Measurements from ENCODE around the gene HS6ST2.

The HS6ST2 gene

DNA sequence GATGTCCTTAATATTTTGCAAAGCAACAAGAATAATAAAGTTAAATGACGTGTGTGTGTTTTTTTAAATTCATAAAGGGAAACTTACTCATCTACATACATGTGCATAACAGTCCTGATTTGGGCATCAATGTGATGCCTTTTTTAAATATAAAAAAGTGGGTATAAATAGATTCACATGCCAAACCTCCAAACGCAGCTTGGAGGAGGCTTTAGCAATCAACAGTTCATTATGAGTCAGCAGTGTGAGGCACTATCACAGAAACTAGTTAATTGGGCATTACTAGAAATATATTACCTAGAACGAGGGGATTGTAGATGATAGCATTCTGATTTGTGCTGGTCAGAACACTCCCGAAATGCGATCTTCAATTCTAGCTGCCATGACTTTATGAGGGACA, 115.1 kb downstream of the HS6ST2 start:
- DNase-seq = no peak

DNA sequence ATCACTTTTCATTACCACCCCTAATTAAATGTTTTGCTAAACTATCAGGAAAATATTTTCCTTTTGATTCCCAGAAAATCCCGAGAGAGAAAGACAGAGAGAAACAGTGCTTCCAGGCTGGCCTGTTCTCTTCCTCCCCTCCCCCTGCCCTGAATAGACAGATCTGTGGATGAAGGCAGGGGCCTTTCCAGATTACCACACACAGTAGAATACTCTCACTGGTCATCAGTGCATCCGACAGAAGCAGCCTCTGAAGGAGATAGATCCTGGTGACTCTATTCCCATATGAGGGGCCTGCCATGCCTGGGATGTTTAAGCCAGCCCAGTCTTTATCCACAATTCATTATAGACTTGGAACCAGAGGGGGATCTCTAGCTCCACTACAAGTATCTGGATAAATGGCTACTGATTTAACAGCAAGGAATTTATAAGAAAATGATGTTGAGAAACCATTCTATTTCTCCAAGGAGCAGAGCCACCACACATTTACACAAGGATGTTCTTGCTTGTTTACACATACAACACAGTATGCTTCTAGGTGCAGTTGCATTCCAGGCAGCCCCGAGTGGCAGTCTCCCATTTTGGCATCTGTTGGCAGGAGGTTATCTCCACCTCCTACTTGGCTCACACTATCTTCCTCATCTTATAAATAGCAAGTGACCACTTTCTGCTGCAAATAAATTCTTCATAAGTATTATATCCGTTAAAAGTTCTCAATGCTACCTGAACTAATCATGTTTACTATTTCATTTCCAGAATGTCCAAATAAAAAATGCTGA, 115.8 kb downstream of the HS6ST2 start:
- DNase-seq = no peak

DNA sequence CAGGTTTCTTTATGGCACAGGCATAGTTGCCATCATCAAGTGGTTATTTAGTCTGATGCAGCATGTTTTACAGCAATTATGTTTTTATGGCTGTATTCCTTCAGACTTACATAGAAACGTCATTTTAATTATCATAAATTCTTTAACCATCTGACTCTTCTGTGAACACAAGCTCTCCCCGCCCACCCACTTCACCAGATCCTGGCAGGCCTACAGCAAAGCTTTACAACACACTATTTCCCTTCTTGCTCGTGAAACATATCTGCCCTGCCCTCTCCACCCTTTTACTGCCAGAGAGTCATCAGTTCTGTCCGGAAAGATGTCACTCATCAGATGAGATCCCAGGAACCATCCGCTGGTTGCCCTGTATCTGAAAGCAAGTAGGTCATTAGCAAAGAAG, 120.5 kb downstream of the HS6ST2 start:
- DNase-seq = no peak

DNA sequence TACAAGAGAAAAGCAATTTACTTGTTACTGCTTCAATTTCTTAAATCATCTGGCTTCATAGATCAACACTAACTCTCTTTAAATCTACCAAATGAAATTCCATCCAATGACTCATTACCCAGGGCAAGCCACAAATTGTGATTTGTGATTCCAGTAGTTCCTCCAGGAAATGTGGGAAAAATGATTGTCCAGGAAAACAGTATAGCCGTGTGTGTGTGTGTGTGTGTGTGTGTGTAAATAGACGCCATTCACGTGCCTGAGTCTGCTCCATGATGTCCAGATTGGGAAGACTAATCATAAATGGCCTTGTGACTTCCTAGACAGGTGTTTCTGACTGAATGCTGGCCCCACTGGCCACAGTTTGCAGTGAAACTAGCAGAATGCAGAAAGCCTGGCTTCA, 121.3 kb downstream of the HS6ST2 start:
- no peak for DNase-seq

DNA sequence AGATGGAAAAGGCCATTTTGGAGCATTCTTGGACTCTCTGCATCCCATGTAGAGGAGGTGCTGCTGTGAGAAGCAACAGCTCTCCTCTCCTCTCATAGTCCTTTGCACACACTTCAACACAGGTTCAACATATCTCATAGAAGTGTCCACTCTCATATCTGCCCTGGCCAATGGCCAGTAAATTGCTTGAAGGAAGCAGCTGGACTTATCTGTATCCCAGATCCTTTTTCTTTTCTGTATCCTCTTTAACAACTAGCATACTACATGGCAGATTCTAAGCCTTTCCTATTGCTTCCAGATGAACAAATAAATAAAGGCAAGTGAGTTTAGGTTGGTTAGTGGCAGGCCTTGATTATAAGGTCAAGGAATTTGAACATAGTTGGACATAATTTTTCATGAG, 122.0 kb downstream of the HS6ST2 start:
- DNase-seq = no peak

DNA sequence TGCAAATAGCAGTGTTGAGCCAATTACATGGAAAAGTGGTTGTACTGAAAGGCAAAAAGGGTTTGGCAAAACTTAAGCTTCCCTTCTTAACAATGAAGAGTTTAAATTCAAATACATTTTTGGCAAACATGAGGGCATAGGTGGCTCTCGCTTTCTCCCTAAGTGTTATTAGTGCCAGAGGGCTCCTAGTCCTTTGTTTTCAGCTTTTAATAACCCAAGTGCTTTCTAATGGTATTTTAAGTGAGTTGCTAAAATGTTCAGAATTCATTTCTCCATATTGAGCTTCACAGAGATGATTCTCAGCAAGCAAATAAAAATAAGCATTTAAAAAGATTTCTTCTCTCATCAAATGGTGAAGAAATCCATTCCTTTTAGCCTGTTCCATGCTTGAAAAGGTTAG, 123.7 kb downstream of the HS6ST2 start:
- no peak for DNase-seq

DNA sequence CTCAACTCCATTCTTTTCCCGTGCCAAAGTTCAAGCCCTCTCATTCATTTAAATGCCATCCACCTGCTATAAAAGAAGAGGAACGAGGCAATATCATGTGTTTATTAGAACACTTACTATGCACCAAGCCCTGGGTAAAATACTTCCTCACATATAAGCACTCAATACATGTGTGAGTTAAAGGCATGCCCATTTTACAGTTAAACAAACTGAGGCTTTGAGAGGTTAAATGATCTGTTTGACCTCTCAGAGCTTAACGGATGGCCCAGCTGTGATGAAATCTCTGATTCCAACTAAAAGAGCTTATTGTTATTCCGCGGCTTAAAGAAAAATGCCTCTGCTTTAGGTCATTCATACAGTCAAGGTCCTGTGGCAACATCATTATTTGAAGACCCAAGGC, 124.3 kb downstream of the HS6ST2 start:
- no peak for DNase-seq

DNA sequence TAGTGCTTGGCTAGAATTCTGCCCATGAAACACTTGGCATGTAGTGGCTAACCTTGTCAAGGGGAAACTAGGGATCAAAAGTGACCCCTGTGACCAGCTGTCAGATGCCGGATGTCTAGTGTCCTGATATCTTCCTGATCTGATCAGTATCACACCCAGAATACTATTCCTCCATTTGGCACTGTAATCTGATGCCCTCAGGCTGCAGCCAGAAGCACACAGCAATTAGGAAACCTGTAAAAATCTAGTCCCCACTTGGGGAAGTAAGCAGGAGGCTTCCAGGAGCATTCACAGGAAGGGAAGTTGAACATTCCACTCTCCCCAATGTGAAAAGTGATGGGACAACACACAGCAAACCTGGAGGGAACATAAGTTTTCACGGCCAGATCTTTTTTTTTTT, 125.1 kb downstream of the HS6ST2 start:
- no peak for DNase-seq

DNA sequence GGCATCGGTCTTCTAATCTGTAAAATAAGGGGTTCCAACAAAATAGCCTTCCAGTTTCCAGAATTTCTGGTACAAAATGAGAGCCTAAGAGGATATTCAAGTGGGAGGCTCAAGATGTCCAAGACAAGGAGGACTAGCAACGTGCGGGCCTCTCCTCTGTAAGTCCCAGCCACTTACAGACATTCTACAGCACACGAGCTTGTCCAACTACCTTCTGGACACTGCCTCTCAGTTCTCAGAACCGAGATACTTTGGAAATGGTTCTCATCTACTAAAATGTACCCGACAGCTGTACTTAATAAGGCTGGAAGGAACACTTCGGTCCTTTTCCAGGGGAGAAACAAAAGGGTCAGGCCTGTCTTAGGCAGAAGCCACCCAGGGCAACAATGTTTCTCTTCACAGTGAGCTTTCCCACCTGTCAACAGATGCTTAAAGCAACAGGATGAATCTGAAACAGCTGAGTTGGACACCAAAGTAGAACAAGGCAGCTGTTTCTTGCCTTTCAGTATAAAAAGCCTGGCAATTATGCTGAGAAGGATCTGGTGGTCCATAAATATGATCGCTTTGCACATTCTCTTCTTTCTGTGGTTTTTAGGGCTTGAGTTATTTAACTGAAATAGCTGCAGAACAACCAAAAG, 127.0 kb downstream of the HS6ST2 start:
- DNase-seq = no peak

DNA sequence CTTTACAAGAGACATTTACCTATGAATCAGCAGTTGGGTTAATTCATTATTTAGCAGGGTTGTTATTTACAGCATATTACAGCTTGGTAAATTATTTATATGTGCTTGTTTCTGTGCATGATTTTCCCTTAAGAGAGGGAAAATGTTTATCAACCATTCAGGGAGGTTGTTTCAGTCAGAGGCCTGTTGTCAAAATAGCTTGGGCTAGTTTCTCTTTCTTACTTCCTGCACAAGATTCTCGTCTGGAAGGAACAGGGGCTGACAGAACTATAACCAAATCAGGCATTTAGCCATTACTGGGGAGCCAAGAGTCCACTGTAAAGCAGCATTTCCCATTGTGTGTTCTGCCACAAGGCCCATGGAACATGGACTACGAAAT, 135.8 kb downstream of the HS6ST2 start:
- DNase-seq = no peak

DNA sequence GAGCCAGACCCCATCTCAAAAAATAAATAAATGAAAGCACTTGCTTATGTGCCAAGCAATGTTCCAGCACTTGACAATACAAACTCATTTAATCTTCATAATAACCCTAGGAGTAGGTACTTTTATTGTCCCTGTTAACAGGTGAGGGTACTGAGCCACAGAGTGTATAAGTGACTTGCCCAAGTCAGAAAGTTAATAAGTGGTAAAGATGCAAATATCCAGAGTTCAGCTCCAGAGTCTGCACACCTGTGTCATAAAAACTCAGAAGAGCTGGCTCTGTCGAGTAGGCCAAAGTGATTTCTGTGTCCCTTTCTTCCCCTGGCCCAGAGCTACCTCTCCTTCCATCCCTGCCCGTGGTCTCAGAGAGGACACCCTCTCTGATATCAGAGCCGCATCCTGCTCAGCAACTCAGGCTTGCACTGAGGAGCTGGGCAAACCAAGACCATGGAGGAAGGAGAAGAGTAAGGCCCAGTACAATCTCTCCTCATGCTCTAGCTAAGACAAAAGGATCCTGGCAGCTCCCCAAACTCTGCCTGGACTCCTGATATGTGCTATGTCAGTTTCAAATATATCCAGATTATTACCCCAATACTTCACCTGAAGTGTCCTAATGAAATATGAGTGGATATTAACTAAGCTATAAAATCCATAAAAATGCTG, 136.3 kb downstream of the HS6ST2 start:
- DNase-seq = no peak

DNA sequence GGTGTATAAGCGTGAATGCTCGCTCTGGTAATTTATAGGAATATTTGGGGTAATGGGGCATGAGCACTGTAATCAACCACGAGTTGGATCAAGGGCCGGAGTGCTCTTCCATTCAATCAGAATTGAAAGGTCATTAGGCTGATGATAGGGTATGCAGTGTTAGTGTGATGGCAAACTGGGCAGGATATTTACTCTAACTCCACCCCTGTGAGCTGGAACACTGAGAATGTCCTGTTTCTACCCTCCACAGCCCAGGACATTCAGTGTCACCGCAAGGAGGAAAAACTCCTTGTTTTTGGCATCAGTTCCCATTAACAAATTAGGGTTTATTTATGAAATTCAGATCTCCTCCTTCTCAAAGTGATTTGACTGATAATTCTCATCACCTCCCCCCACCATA, 137.8 kb downstream of the HS6ST2 start:
- peak in 1 of 3 experiments; percentile 43 for DNase-seq

DNA sequence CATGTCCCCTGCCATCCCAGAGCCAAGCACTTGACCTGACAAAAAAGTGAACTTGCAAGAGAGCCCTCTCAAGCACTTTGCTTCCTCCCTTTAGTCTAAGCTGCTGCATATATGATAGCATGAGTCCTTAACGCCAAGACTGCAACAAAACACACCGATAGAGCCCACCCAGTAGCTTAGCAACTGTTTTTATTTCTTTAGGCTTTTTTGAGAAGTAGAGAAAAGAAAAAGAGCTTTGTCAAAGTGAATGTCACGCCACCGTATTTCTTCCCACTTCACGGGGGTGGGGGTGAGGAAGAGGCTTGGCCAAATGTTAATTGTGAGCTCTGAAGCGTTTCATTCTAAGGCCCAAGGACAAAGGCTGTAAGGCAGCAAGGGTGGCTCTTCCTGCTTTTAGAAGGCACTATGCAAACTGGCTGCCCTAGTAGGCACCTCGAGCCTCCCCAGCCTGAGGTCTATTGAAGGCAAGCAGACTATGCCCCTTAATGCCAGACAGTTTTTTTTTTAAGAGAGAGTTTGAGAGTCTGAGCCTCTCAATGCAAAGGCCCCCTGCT, 138.6 kb downstream of the HS6ST2 start:
- DNase-seq = no peak

DNA sequence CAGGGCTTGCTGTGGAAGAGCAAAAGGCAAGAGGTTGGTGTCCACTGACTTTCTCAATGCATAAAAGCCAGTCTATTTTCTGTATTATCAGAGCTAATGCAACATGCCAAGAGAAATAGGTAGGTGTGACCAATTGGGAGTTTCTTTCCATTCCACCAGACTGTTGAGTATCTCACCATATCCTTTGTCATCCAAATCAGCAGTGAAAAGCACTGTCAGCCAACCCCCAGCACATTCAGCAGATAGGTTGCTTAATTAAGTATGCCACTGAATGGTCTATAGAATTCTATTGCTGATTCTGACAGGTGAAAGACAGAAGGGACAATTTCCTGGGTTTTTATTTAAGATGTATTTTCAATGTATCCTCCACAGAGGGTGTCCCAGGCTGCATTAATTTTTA, 139.8 kb downstream of the HS6ST2 start:
- no peak for DNase-seq

DNA sequence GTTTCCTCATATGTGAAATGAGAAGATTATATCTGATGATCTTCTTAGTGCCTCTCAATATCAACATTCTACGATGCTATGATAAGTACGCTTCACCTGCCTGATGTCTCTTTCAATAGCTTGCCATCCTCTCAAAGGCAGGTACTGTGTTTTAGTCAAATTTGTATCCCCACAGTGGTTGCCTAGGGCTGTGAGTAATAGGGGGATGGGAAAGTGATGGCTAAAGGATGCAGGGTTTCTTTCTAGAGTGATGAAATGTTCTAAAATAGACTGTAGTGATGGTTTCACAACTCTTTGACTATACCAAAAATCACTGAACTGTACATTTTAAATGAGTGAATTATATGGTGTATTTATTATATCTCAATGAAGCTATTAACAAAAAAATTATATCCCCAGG, 142.8 kb downstream of the HS6ST2 start:
- no peak for DNase-seq

DNA sequence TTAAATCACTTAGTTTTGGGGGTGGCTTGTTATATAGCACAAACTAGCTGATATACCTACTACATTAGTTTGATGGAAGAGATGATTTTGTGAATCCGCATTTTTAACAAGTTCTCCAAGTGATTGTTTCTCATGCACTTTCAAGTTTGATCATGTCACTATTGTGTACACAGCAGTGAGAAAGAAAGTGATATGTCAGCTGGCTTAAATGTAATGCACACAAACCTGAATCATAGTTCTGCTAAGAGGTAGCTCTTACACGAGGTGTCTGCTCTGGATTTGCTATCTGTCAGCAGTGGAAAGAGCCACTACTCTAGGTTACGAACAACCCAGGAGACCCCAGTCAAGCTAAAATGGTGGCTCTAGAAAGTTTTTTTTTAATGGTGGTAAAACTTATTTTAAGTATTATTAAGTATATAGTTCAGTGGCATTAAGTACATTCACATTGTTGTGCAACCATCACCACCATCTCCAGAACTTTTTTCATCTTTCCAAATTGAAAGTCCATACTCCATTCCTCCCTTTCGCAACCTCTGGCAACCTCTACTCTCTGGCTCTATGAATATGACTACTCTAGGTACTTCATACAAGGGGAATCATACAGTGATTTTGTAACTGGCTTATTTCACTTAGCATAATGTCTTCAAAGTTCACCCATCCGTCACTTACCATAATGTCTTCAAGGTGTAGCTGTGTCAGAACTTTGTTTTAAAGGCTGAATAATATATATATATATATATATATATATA, 147.3 kb downstream of the HS6ST2 start:
- no peak for DNase-seq

DNA sequence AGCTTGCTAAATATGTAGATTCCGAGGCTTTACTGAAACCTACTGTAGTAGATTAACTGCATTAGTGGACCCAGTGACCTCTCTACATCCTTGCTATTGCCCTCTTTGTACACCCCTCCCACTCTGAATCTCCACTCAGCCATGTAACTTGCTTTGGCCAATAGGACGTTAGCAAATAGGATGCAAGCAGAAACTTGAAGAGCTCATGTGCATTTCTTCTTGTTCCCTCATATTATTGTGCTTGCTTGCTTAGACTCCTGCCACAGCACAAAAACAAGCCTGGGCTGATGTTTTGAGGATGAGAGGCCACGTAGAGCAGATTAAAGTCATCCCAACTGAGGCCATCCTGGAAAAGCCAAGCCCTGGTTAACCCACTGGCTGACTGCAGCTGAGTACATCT, 147.9 kb downstream of the HS6ST2 start:
- DNase-seq = no peak

DNA sequence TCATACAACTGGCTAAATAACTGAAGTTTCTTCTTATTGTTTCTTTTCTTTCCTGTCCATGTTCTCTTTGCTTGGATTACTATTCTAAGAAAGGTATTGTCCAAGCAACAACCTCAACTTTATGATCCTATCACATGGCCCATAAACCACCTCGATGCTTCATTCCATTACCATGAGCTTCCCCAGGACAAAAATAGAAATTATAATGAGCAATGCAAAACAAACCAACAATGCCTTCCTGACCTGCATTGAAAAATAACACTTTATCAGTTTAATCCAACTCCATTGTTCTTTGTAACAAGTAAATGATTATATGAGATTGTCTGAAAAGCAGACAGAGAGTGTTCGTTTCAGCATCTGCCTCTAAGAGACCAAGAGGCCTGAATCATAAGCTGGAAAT, 148.8 kb downstream of the HS6ST2 start:
- DNase-seq = no peak

DNA sequence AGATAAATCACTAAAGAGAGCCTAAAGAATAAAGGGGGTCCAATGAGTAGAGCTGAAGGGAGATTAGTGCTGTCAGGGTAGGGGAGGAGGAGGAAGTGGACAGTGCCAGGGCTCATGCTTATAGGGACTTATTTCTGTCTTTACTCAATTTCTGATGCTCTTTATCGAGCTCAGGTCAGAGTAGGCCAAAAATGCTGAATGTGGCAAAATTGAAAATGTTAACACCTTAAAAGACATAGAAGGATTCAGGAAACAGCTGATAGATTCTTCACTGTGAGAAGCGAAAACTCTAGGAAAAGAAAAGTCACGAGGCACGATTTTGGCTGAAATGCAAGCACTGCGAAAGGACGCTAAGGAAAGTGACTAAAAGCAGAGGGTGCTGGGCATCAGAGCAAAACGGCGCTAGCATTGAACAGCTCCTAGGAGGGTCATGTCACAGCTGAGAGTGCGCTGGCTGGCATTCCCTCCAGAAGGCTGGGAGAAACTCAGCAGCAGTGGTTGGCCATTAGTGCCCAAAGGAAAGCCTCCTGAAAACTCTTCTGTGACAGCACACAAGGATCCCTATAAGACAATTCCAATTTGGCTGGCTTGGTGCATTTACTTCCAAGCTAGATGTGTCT, 150.9 kb downstream of the HS6ST2 start:
- DNase-seq = no peak

DNA sequence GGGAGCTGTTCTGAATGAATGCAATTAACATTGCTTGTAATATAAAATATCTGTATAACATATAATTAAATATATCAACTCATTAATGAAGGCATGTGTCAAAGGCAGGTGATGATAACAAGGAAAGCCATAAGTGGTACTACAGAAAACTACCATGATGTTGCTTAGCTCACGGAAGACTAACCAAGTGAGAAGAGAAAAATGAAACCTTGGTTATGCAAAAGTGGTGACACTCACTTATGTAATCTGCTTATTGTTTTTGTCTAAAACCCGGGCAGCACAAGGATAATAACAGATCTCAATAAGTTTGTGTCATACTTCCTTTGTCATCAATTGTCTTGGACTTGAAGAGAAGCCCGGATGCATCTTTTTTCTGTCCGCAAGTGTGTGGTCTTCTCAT, 156.4 kb downstream of the HS6ST2 start:
- peak in 1 of 3 experiments; percentile 11 for DNase-seq

DNA sequence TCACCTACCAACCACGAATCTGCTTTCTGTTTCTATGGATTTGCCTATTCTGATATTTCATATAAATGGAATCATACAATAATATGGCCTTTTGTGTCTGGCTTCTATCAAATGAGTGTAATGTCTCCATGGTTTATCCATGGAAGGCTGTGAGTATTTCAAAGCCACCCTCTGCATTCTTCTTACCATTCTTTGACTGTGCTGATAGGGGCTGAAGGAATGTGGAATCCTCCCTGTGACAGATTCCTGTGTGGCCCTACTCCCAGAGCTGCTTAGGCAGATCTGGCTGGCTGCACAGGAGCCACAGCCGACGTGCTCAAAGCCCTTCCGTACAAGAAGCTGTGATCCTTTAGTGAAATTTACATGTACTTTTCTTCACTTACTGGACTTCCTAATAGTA, 163.2 kb downstream of the HS6ST2 start:
- DNase-seq = no peak

DNA sequence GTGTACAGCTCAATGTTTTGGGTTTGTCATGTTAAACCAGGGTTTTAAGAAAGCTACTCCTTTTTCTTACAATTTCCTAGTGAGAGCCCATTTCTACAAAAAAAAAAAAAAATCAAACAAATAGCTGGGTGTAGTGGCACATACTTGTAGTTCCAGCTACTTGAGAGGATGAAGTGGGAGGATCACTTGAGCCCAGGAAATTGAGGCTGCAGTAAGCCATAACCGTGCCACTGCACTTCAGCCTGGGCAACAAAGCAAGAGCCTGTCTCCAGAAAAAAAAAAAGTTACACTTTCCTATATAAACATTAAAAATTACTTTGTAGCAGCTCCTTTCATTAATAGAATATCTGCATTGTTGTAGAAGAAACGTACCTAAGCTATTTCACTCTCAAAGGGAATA, 166.7 kb downstream of the HS6ST2 start:
- no peak for DNase-seq

DNA sequence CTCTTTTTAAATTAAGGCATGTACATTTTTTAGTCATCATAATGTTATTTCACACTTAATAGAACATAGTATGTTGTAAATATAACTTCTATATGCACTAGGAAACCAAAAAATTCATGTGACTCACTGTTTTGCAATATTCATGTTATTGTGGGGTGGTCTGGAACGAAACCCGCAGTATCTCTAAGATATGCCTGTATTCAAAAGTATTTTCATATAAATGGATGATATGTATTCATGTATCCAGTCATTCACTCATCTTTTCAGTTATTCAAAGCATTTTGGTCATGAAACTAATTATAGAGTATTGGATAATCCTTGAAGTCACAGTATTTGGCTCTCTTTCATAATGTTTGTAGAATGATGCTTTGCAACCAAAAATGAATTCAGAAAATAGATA, 168.1 kb downstream of the HS6ST2 start:
- no peak for DNase-seq
